ENCODE results near the gene RBM28.

RBM28 gene

GRCh38 chr7:128384726-128385125 lies 41.0 kb upstream of the RBM28 start:
- H3K36me3 ChIP-seq (ENCODE audit: control insufficient read depth, insufficient read depth, low read length): no peaks in the 10 kb centered on the region
- peaks cover 27% of the 10 kb centered on the region for H3K4me1 ChIP-seq (ENCODE audit: control insufficient read depth, insufficient read depth, low read length)
- no peak overlapping the region for H3K4me3 ChIP-seq (ENCODE audit: low read depth, low read length)
- peaks cover 12% of the 10 kb centered on the region for H3K27me3 ChIP-seq (ENCODE audit: control insufficient read depth, insufficient read depth, low read length)
- no peaks in the 10 kb centered on the region for H3K9me3 ChIP-seq (ENCODE audit: control insufficient read depth, insufficient read depth, low read length)
- no peak overlapping the region for H3K9ac ChIP-seq (ENCODE audit: low read depth, low read length)
- no peak overlapping the region for H3K27ac ChIP-seq (ENCODE audit: low read depth, low read length)

GRCh38 chr7:128383776-128384175 lies 40.1 kb upstream of the RBM28 start:
- H3K9ac ChIP-seq (ENCODE audit: low read depth, low read length): no peak overlapping the region
- no peak overlapping the region for H3K27ac ChIP-seq (ENCODE audit: low read depth, low read length)
- no peaks in the 10 kb centered on the region for H3K36me3 ChIP-seq (ENCODE audit: control insufficient read depth, insufficient read depth, low read length)
- H3K4me1 ChIP-seq (ENCODE audit: control insufficient read depth, insufficient read depth, low read length): peaks cover 28% of the 10 kb centered on the region
- H3K4me3 ChIP-seq (ENCODE audit: low read depth, low read length): no peak overlapping the region
- no peaks in the 10 kb centered on the region for H3K9me3 ChIP-seq (ENCODE audit: control insufficient read depth, insufficient read depth, low read length)
- H3K27me3 ChIP-seq (ENCODE audit: control insufficient read depth, insufficient read depth, low read length): peaks cover 12% of the 10 kb centered on the region

- Histone ChIP-seq H3K4me3 (ENCODE audit: low read depth, low read length) (no peak overlapping the region), H3K9me3 (ENCODE audit: control insufficient read depth, insufficient read depth, low read length) (no peaks in the 10 kb centered on the region), H3K36me3 (ENCODE audit: control insufficient read depth, insufficient read depth, low read length) (no peaks in the 10 kb centered on the region), H3K4me1 (ENCODE audit: control insufficient read depth, insufficient read depth, low read length) (peaks cover 22% of the 10 kb centered on the region), H3K9ac (ENCODE audit: low read depth, low read length) (no peak overlapping the region), H3K27me3 (ENCODE audit: control insufficient read depth, insufficient read depth, low read length) (no peaks in the 10 kb centered on the region), H3K27ac (ENCODE audit: low read depth, low read length) (no peak overlapping the region)
Measured at GRCh38 chr7:128381161-128381821, 37.6 kb upstream of the RBM28 start.

- no peaks in the 10 kb centered on the region for H3K36me3 ChIP-seq (ENCODE audit: control insufficient read depth, insufficient read depth, low read length)
- H3K27me3 ChIP-seq (ENCODE audit: control insufficient read depth, insufficient read depth, low read length): no peaks in the 10 kb centered on the region
- peaks cover 22% of the 10 kb centered on the region for H3K4me1 ChIP-seq (ENCODE audit: control insufficient read depth, insufficient read depth, low read length)
- H3K9me3 ChIP-seq (ENCODE audit: control insufficient read depth, insufficient read depth, low read length): no peaks in the 10 kb centered on the region
- H3K4me3 ChIP-seq (ENCODE audit: low read depth, low read length): no peak overlapping the region
- H3K9ac ChIP-seq (ENCODE audit: low read depth, low read length): no peak overlapping the region
- H3K27ac ChIP-seq (ENCODE audit: low read depth, low read length): no peak overlapping the region
Measured at GRCh38 chr7:128380483-128381106, 36.9 kb upstream of the RBM28 start.

- no peak overlapping the region for H3K9ac ChIP-seq (ENCODE audit: low read depth, low read length)
- H3K4me3 ChIP-seq (ENCODE audit: low read depth, low read length): no peak overlapping the region
- H3K4me1 ChIP-seq (ENCODE audit: control insufficient read depth, insufficient read depth, low read length): peaks cover 22% of the 10 kb centered on the region
- H3K27me3 ChIP-seq (ENCODE audit: control insufficient read depth, insufficient read depth, low read length): no peaks in the 10 kb centered on the region
- no peaks in the 10 kb centered on the region for H3K36me3 ChIP-seq (ENCODE audit: control insufficient read depth, insufficient read depth, low read length)
- no peak overlapping the region for H3K27ac ChIP-seq (ENCODE audit: low read depth, low read length)
- no peaks in the 10 kb centered on the region for H3K9me3 ChIP-seq (ENCODE audit: control insufficient read depth, insufficient read depth, low read length)
Measured at GRCh38 chr7:128379900-128380479, 36.3 kb upstream of the RBM28 start.

GRCh38 chr7:128378637-128379036 lies 34.9 kb upstream of the RBM28 start:
- peaks cover 22% of the 10 kb centered on the region for H3K4me1 ChIP-seq (ENCODE audit: control insufficient read depth, insufficient read depth, low read length)
- H3K27me3 ChIP-seq (ENCODE audit: control insufficient read depth, insufficient read depth, low read length): no peaks in the 10 kb centered on the region; the same call in 1 of the 2 replicates
- H3K9me3 ChIP-seq (ENCODE audit: control insufficient read depth, insufficient read depth, low read length): no peaks in the 10 kb centered on the region
- H3K36me3 ChIP-seq (ENCODE audit: control insufficient read depth, insufficient read depth, low read length): no peaks in the 10 kb centered on the region
- no peak overlapping the region for H3K9ac ChIP-seq (ENCODE audit: low read depth, low read length)
- no peak overlapping the region for H3K27ac ChIP-seq (ENCODE audit: low read depth, low read length)
- H3K4me3 ChIP-seq (ENCODE audit: low read depth, low read length): no peak overlapping the region

- H3K27me3 ChIP-seq (ENCODE audit: control insufficient read depth, insufficient read depth, low read length): no peaks in the 10 kb centered on the region; the same call in 1 of the 2 replicates
- H3K4me1 ChIP-seq (ENCODE audit: control insufficient read depth, insufficient read depth, low read length): peaks cover 9% of the 10 kb centered on the region; the same call in 1 of the 2 replicates
- no peak overlapping the region for H3K4me3 ChIP-seq (ENCODE audit: low read depth, low read length)
- H3K9me3 ChIP-seq (ENCODE audit: control insufficient read depth, insufficient read depth, low read length): no peaks in the 10 kb centered on the region
- no peaks in the 10 kb centered on the region for H3K36me3 ChIP-seq (ENCODE audit: control insufficient read depth, insufficient read depth, low read length)
- H3K9ac ChIP-seq (ENCODE audit: low read depth, low read length): no peak overlapping the region
- H3K27ac ChIP-seq (ENCODE audit: low read depth, low read length): no peak overlapping the region
Measured at GRCh38 chr7:128376077-128376476, 32.4 kb upstream of the RBM28 start.

GRCh38 chr7:128374041-128374440 lies 30.3 kb upstream of the RBM28 start:
- H3K9ac ChIP-seq (ENCODE audit: low read depth, low read length): no peak overlapping the region
- no peaks in the 10 kb centered on the region for H3K9me3 ChIP-seq (ENCODE audit: control insufficient read depth, insufficient read depth, low read length)
- no peaks in the 10 kb centered on the region for H3K36me3 ChIP-seq (ENCODE audit: control insufficient read depth, insufficient read depth, low read length)
- no peak overlapping the region for H3K4me3 ChIP-seq (ENCODE audit: low read depth, low read length)
- no peak overlapping the region for H3K27ac ChIP-seq (ENCODE audit: low read depth, low read length)
- no peaks in the 10 kb centered on the region; the same call in 1 of the 2 replicates for H3K27me3 ChIP-seq (ENCODE audit: control insufficient read depth, insufficient read depth, low read length)
- no peaks in the 10 kb centered on the region for H3K4me1 ChIP-seq (ENCODE audit: control insufficient read depth, insufficient read depth, low read length)

- Histone ChIP-seq H3K27ac (ENCODE audit: low read depth, low read length) (no peak overlapping the region), H3K4me3 (ENCODE audit: low read depth, low read length) (no peak overlapping the region), H3K27me3 (ENCODE audit: control insufficient read depth, insufficient read depth, low read length) (no peaks in the 10 kb centered on the region; the same call in 1 of the 2 replicates), H3K9me3 (ENCODE audit: control insufficient read depth, insufficient read depth, low read length) (no peaks in the 10 kb centered on the region), H3K36me3 (ENCODE audit: control insufficient read depth, insufficient read depth, low read length) (no peaks in the 10 kb centered on the region), H3K4me1 (ENCODE audit: control insufficient read depth, insufficient read depth, low read length) (no peaks in the 10 kb centered on the region), H3K9ac (ENCODE audit: low read depth, low read length) (no peak overlapping the region)
Measured at GRCh38 chr7:128373606-128374005, 29.9 kb upstream of the RBM28 start.

GRCh38 chr7:128370491-128370890 lies 26.8 kb upstream of the RBM28 start:
- Histone ChIP-seq H3K9ac (ENCODE audit: low read depth, low read length) (no peak overlapping the region), H3K4me3 (ENCODE audit: low read depth, low read length) (no peak overlapping the region), H3K27ac (ENCODE audit: low read depth, low read length) (no peak overlapping the region), H3K27me3 (ENCODE audit: control insufficient read depth, insufficient read depth, low read length) (peaks cover 22% of the 10 kb centered on the region), H3K4me1 (ENCODE audit: control insufficient read depth, insufficient read depth, low read length) (no peaks in the 10 kb centered on the region), H3K36me3 (ENCODE audit: control insufficient read depth, insufficient read depth, low read length) (no peaks in the 10 kb centered on the region), H3K9me3 (ENCODE audit: control insufficient read depth, insufficient read depth, low read length) (no peaks in the 10 kb centered on the region)

GRCh38 chr7:128366986-128367385 lies 23.3 kb upstream of the RBM28 start:
- Histone ChIP-seq H3K27ac (ENCODE audit: low read depth, low read length) (no peak overlapping the region), H3K9me3 (ENCODE audit: control insufficient read depth, insufficient read depth, low read length) (no peaks in the 10 kb centered on the region), H3K36me3 (ENCODE audit: control insufficient read depth, insufficient read depth, low read length) (no peaks in the 10 kb centered on the region)

More at GRCh38 chr7:128366986-128367385, 23.3 kb upstream of the RBM28 start:
- peaks cover 57% of the 10 kb centered on the region for H3K27me3 ChIP-seq (ENCODE audit: control insufficient read depth, insufficient read depth, low read length)
- H3K4me3 ChIP-seq (ENCODE audit: low read depth, low read length): no peak overlapping the region
- no peak overlapping the region for H3K9ac ChIP-seq (ENCODE audit: low read depth, low read length)
- H3K4me1 ChIP-seq (ENCODE audit: control insufficient read depth, insufficient read depth, low read length): peaks cover 2% of the 10 kb centered on the region; the same call in 1 of the 2 replicates
